Aorta (tissue), 5 donors: ENCODE results near the gene SLC25A48. TPM values are rescaled to one million over a fixed set of nuclear protein-coding genes. Genes with fewer than 3 reads are reported as not detected.

Experiments used
- ATAC-seq: fragments of 200-7000 bp; cut with Tn5 transposase; one replicate; pipeline ENCODE4 v1.9.1; 2022; ENCODE audit warnings: moderate library complexity; ENCODE audit not compliant: low FRiP score
- DNase-seq, 2 donors: peaks; one replicate each; pipeline ENCODE4 v3.0.0-alpha.2; 2020
- H3K27ac ChIP-seq, 2 donors: one replicate each; pipeline ENCODE4 v1.5.1; 2013; ENCODE audit warnings: low read length in 2 of 2, mild to moderate bottlenecking in 2 of 2, moderate library complexity in 2 of 2, control low read depth in 1 of 2, inconsistent platforms in 1 of 2, low read depth in 1 of 2
- H3K27me3 ChIP-seq, 2 donors: one replicate each; pipeline ENCODE4 v1.6.1; 2013; ENCODE audit warnings: control low read depth in 1 of 2, low read length in 1 of 2, mild to moderate bottlenecking in 1 of 2, moderate library complexity in 1 of 2; ENCODE audit not compliant: insufficient read depth in 2 of 2, control insufficient read depth in 1 of 2
- H3K36me3 ChIP-seq, 2 donors: one replicate each; pipeline ENCODE4 v1.6.1; 2013; ENCODE audit warnings: control low read depth in 1 of 2, low read length in 1 of 2, mild to moderate bottlenecking in 1 of 2; ENCODE audit not compliant: insufficient read depth in 2 of 2, control insufficient read depth in 1 of 2
- H3K4me1 ChIP-seq, 2 donors: one replicate each; pipeline ENCODE4 v1.6.1; 2013; ENCODE audit warnings: low read length in 2 of 2, control low read depth in 1 of 2, mild to moderate bottlenecking in 1 of 2, moderate library complexity in 1 of 2; ENCODE audit not compliant: insufficient read depth in 2 of 2, control insufficient read depth in 1 of 2
- H3K4me3 ChIP-seq, 2 donors: one replicate each; pipeline ENCODE4 v1.5.1; 2013; ENCODE audit warnings: low read length in 2 of 2, control low read depth in 1 of 2, mild to moderate bottlenecking in 1 of 2
- H3K9me3 ChIP-seq: one replicate; pipeline ENCODE4 v1.6.1; 2013; ENCODE audit warnings: mild to moderate bottlenecking, low read length; ENCODE audit not compliant: control insufficient read depth
- WGBS, 2 donors: extraction: QIAGEN DNeasy Blood & Tissue Kit; methylation state at CpG; one replicate each; pipeline ENCODE4 v1.1.7; 2013; 5-methylcytosine and 5-hydroxymethylcytosine counted together
- intact Hi-C, 2 donors: fragments of 100-400 bp; cut with DNase I; formaldehyde crosslinking; loops; one replicate each; pipeline versions ENCODE4 v1.14.2 to v1.15.0; 2022
- polyA plus RNA-seq, 2 donors: library from polyadenylated mRNA; stranded (reverse); fragments of 200-250 nt; gene quantifications; one replicate each; pipeline ENCODE4 v1.2.3, GENCODE V29; 2013
- total RNA-seq, 2 donors: library from RNA; stranded (reverse); fragmentation: NEBNext Ultra II Directional; extraction: Animal tissue kit (Norgen Biotek cat#: 25700); gene quantifications; one replicate each; pipeline ENCODE4 v1.2.1, GENCODE V29; 2021
- donor health status: healthy with polysubstance abuse.
- donor health status: Bipolar disorder and iron deficiency.
- donor health status: DM: no; HTN: no; CAD: no.
- donor health status: DM: no; HTN: no; CAD: no.
- donor health status: DM: yes; HTN: yes; CAD: no.

The SLC25A48 gene
- total and polyA plus RNA-seq, 4 donors: 0.42 to 1.1 TPM; not detected in 2

DNA sequence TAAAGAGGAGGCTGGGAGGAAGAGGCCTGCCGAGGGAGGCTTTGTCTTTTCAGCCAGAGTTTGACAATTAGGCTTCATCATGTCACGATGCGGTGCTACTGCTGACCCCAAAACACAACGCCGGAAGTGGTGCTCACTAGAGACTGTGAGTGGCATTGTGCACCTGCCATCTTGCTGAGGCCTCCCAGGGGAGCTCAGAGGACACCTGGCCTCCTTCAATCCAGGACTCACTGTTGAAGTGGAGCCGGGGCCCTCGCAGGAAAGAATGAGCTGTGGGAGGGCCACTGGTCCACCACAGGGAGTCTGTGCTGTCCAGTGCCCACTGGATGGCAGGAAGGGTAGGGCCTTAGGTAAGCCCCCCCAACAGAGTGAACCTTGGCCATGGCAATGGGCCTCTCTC is 12.7 kb upstream of the SLC25A48 start:
- no peak for ATAC-seq
- Histone ChIP-seq H3K4me3 (no peak overlapping the region), H3K27ac (no peak overlapping the region), H3K9me3 (no peaks in the 10 kb centered on the region), H3K4me1 (no peaks in the 10 kb centered on the region), H3K27me3 (no peaks in the 10 kb centered on the region), H3K36me3 (no peaks in the 10 kb centered on the region)
- WGBS, 2 donors: 86 to 90% methylated on average over 7 of the region's 7 CpGs
- peak in 1 of 2 donors; percentile 48 for DNase-seq
- intact Hi-C loops: no loop called here

GRCh38 chr5:135822286-135822685 is 12.2 kb upstream of the SLC25A48 start:
- H3K27me3 ChIP-seq: no peaks in the 10 kb centered on the region
- no peak overlapping the region for H3K27ac ChIP-seq
- DNase-seq (no peak), ATAC-seq (no peak)
- 73 to 79% methylated on average over 2 of the region's 2 CpGs for WGBS, 2 donors
- no peaks in the 10 kb centered on the region for H3K4me1 ChIP-seq
- no peak overlapping the region for H3K4me3 ChIP-seq
- intact Hi-C loops: no loop called here
- no peaks in the 10 kb centered on the region for H3K9me3 ChIP-seq
- H3K36me3 ChIP-seq: no peaks in the 10 kb centered on the region

GRCh38 chr5:135822959-135823358 is 11.5 kb upstream of the SLC25A48 start:
- H3K9me3 ChIP-seq: no peaks in the 10 kb centered on the region
- ATAC-seq (no peak), DNase-seq (no peak)
- H3K36me3 ChIP-seq: no peaks in the 10 kb centered on the region
- 87 to 92% methylated on average over 4 of the region's 4 CpGs for WGBS, 2 donors
- no peaks in the 10 kb centered on the region for H3K27me3 ChIP-seq
- H3K27ac ChIP-seq: no peak overlapping the region
- no peak overlapping the region for H3K4me3 ChIP-seq
- no peaks in the 10 kb centered on the region for H3K4me1 ChIP-seq
- intact Hi-C loops: no loop called here

GRCh38 chr5:135823881-135824280 is 10.6 kb upstream of the SLC25A48 start:
- DNase-seq (peak in 1 of 2 donors; percentile 32), ATAC-seq (no peak)
- H3K36me3 ChIP-seq: no peaks in the 10 kb centered on the region
- no peaks in the 10 kb centered on the region for H3K9me3 ChIP-seq
- no peak overlapping the region for H3K4me3 ChIP-seq
- H3K27me3 ChIP-seq: no peaks in the 10 kb centered on the region
- no peaks in the 10 kb centered on the region for H3K4me1 ChIP-seq
- WGBS, 2 donors: 40 to 61% methylated on average over 1 of the region's 1 CpG
- no peak overlapping the region for H3K27ac ChIP-seq
- intact Hi-C loops: no loop called here

DNA sequence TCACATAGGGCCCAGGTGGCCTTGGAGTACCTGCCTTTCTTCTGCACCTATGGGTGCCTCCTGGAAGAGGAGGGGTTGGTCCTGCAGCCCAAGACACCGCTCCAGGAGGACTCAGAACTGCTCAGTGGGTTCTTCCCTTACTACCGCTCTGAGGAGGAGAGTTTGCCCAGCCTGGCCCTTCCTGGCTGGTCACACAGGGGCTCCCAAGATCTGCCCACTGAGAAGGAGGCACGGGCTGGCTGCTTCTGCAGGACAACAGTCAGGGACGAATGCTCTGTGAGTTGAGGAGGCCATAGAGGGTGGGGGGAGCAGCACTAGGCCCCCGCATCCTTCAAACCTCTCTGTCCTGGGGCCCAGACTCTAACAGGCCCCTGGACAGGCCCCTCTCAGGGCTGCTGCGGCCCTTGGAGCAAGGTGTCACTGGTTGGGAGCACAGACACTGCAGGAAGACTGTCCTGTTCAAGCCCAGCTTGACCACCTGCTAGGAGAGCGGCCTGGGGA is 9.9 kb upstream of the SLC25A48 start:
- intact Hi-C loops: no loop called here
- peak in 1 of 2 donors; percentile 55 for DNase-seq

DNA sequence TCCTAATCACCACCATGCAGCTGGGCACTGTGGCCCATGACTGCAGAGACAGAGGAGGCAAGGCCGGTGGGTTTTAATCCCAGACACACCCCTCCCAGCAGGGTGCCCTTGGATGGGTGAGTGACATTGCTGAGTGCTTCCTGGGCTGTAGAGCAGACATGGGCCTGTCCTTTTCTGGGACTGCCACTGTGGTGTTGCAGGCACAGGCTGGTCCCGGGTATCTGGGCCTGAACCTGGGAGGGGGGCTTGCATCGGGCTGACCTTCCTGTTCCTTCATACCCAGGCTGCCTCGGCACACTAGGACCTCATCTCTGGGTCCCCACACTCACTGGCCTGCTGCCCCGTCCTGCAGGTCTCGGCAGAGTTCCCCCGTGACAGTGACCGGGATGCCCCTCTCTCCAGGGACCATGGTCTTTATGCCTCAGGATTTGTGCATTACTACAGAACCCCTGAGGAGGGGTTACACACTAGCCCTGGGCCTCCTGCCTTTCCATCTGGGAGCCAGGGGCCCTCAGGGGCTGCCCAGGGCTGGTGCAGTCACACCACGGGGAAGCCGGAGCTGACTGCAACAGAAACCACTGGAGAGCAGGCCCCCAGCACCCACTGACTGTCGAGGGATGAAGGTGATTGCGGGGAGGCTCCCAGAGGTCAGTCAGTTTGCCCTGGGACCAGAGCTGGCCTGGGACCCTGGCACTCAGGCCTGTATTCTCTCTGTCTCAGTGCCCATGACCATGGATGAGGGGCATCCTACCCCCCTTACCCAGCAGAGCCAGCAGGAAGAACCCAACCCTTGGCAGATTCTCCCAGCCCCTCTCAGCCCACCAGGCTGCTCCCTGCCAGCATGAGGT is 8.9 kb upstream of the SLC25A48 start:
- DNase-seq: peak in 1 of 2 donors; percentile 38
- H3K9me3 ChIP-seq: no peaks in the 10 kb centered on the region
- no peaks in the 10 kb centered on the region for H3K27me3 ChIP-seq
- intact Hi-C loops: no loop called here
- no peaks in the 10 kb centered on the region for H3K4me1 ChIP-seq
- no peaks in the 10 kb centered on the region for H3K36me3 ChIP-seq
- no peak overlapping the region for H3K4me3 ChIP-seq
- 77 to 79% methylated on average over 12 of the region's 12 CpGs for WGBS, 2 donors
- ATAC-seq: no peak
- H3K27ac ChIP-seq: no peak overlapping the region

More for the DNA sequence above, 9.9 kb upstream of the SLC25A48 start:
- no peaks in the 10 kb centered on the region for H3K36me3 ChIP-seq
- no peak overlapping the region for H3K27ac ChIP-seq
- H3K27me3 ChIP-seq: no peaks in the 10 kb centered on the region
- H3K4me3 ChIP-seq: no peak overlapping the region
- H3K9me3 ChIP-seq: no peaks in the 10 kb centered on the region
- no peak for ATAC-seq
- WGBS, 2 donors: 63 to 80% methylated on average over 7 of the region's 7 CpGs
- H3K4me1 ChIP-seq: no peaks in the 10 kb centered on the region

- H3K4me3 ChIP-seq: no peak overlapping the region
- 83 to 89% methylated on average over 3 of the region's 3 CpGs for WGBS, 2 donors
- no peaks in the 10 kb centered on the region for H3K4me1 ChIP-seq
- DNase-seq: peak in 1 of 2 donors; percentile 37
- H3K9me3 ChIP-seq: no peaks in the 10 kb centered on the region
- H3K27ac ChIP-seq: no peak overlapping the region
- no peak for ATAC-seq
- no peaks in the 10 kb centered on the region for H3K36me3 ChIP-seq
- no peaks in the 10 kb centered on the region for H3K27me3 ChIP-seq
- intact Hi-C loops: no loop called here
Observed at GRCh38 chr5:135826221-135826525, 8.3 kb upstream of the SLC25A48 start.

GRCh38 chr5:135826994-135827671 is 7.3 kb upstream of the SLC25A48 start:
- Histone ChIP-seq H3K27me3 (no peaks in the 10 kb centered on the region), H3K27ac (no peak overlapping the region), H3K4me1 (no peaks in the 10 kb centered on the region), H3K4me3 (no peak overlapping the region), H3K36me3 (no peaks in the 10 kb centered on the region), H3K9me3 (no peaks in the 10 kb centered on the region)
- ATAC-seq: no peak
- WGBS, 2 donors: 65 to 77% methylated on average over 8 of the region's 8 CpGs
- intact Hi-C loops: no loop called here
- peak in 1 of 2 donors; percentile 40 for DNase-seq
